Peyer's patch (tissue), 4 donors: Measurements from ENCODE around the gene AK6. TPM values are rescaled to one million over a fixed set of nuclear protein-coding genes. Genes with fewer than 3 reads are reported as not detected.

Experiments
- DNase-seq, 3 donors: peaks; one replicate each; pipeline ENCODE4 v3.0.0-alpha.2; 2017 to 2019
- H3K27ac ChIP-seq, 4 donors: fragments of 200-600 bp; sonication (generic); one replicate each; pipeline ENCODE4 v1.5.1; 2016 to 2019
- H3K27me3 ChIP-seq, 2 donors: fragments of 200-600 bp; sonication (generic); one replicate each; pipeline ENCODE4 v1.5.1; 2019
- H3K36me3 ChIP-seq, 3 donors: fragments of 200-600 bp; sonication (generic); one replicate each; pipeline ENCODE4 v1.5.1; 2016 to 2019
- H3K4me1 ChIP-seq, 4 donors: fragments of 200-600 bp; sonication (generic); one replicate each; pipeline ENCODE4 v1.5.1; 2016 to 2019
- H3K4me3 ChIP-seq, 4 donors: fragments of 200-600 bp; sonication (generic); 1 replicate in 3 of 4; 2 replicates in 1 of 4; pipeline ENCODE4 v1.5.1; 2016 to 2019; ENCODE audit warnings: mild to moderate bottlenecking in 1 of 4
- H3K9me3 ChIP-seq, 4 donors: fragments of 200-600 bp; sonication (generic); one replicate each; pipeline ENCODE4 v1.5.1; 2016 to 2019; ENCODE audit warnings: mild to moderate bottlenecking in 1 of 4
- POLR2A ChIP-seq, 2 donors: fragments of 450-650 bp; IDR thresholded peaks; one replicate each; pipeline ENCODE4 v1.5.1; 2017; ENCODE audit warnings: antibody characterized with exemption in 2 of 2, mild to moderate bottlenecking in 2 of 2, moderate library complexity in 2 of 2
- total RNA-seq, 4 donors: library from RNA; depleted of rRNA; stranded (reverse); fragments of >200 nt; gene quantifications; one replicate each; pipeline ENCODE4 v1.1.0, GENCODE V29; 2016
- TF ChIP-seq, protein P1 (sequence below), 6 experiments: fragments of 450-650 bp in 4 of 6; fragments of 200-600 bp in 2 of 6; sonication (generic) in 1 of 6; IDR thresholded peaks; one replicate each; pipeline ENCODE4 v1.5.1; 2017 to 2019; ENCODE audit warnings: antibody characterized with exemption in 6 of 6, mild to moderate bottlenecking in 3 of 6, moderate library complexity in 1 of 6

Gene AK6
- total RNA-seq, 4 donors from 2014 or later: 5.0 to 31.0 (median 10.9) TPM

DNA sequence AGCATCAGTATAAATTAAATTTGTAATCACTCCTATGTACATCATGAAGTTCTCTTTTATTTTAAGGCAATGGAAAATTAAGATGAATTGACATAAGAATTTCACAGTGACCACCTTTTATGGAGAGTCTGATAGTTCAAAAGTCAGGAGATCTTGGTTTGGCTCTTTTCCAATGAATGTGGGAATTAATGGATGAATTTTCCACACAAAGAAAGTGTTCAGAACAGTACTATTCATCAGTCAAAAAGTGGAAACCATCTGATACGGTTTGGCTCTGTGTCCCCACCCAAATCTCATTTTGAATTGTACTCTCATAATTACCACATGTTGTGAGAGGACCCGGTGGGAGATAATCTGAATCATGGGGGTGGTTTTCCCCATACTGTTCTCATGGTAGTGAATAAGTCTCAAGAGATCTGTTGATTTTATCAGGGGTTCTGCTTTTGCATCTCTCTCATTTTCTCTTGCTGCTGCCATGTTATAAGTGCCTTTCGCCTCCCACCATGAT, 61.2 kb downstream of the AK6 start:
- Histone ChIP-seq H3K27me3 (no peaks in the 10 kb centered on the region), H3K4me3 (no peak overlapping the region), H3K9me3 (peaks cover 0 to 4% (median 0%) of the 10 kb centered on the region in 4 donors), H3K36me3 (peaks cover 0 to 60% (median 0%) of the 10 kb centered on the region in 3 donors), H3K27ac (no peak overlapping the region), H3K4me1 (no peaks in the 10 kb centered on the region)
- TF ChIP-seq POLR2A (IDR thresholded peaks at IDR 0.05): no peak
- TF ChIP-seq, protein P1, sequence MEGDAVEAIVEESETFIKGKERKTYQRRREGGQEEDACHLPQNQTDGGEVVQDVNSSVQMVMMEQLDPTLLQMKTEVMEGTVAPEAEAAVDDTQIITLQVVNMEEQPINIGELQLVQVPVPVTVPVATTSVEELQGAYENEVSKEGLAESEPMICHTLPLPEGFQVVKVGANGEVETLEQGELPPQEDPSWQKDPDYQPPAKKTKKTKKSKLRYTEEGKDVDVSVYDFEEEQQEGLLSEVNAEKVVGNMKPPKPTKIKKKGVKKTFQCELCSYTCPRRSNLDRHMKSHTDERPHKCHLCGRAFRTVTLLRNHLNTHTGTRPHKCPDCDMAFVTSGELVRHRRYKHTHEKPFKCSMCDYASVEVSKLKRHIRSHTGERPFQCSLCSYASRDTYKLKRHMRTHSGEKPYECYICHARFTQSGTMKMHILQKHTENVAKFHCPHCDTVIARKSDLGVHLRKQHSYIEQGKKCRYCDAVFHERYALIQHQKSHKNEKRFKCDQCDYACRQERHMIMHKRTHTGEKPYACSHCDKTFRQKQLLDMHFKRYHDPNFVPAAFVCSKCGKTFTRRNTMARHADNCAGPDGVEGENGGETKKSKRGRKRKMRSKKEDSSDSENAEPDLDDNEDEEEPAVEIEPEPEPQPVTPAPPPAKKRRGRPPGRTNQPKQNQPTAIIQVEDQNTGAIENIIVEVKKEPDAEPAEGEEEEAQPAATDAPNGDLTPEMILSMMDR (IDR thresholded peaks at IDR 0.05): no peak
- no peak for DNase-seq

DNA sequence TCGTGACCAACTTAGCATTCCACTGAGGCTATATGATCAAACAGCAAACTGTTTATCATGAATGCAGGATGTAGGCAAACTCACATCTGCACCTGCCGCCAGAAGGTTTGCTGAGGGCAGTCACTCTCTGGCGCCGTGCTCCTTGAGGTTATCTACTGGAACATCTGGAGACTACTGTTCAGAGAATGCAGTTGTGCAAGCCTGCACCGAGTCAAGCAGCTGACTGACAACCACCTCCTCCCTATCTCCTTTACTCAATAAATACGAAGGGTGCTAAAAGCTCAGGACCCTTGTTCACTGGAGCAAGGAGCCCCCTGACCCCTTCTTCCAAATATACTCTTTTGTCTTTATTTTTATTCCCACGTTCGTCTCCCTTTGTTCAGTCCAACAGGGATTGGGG, 63.8 kb downstream of the AK6 start:
- DNase-seq: no peak
- Histone ChIP-seq H3K4me3 (no peak overlapping the region), H3K4me1 (no peaks in the 10 kb centered on the region), H3K27me3 (no peaks in the 10 kb centered on the region), H3K9me3 (peaks cover 0 to 4% (median 0%) of the 10 kb centered on the region in 4 donors), H3K36me3 (peaks cover 0 to 44% (median 0%) of the 10 kb centered on the region in 3 donors), H3K27ac (no peak overlapping the region)
- TF ChIP-seq, protein P1 (IDR thresholded peaks at IDR 0.05): no peak
- no peak for TF ChIP-seq POLR2A (IDR thresholded peaks at IDR 0.05)

Other genes starting within 250 kb of the AK6 start
- gene CCNB1, start 202.4 kb downstream of the AK6 start, total RNA-seq: 10 to 100 TPM in 2 of 4 donors, 1 to 10 TPM in 2; 8.1 to 22.3 (median 11.2) TPM
- gene CENPH, start 179.9 kb downstream of the AK6 start, total RNA-seq: 10 to 100 TPM in 1 of 4 donors, 1 to 10 TPM in 3; 2.9 to 11.6 (median 3.9) TPM
- gene CDK7, start 134.6 kb downstream of the AK6 start, total RNA-seq: 10 to 100 TPM in 3 of 4 donors, 1 to 10 TPM in 1; 8.2 to 56.0 (median 25.1) TPM
- gene CCDC125, start 36.7 kb downstream of the AK6 start, total RNA-seq: 10 to 100 TPM; 14.0 to 23.9 (median 19.6) TPM
- 10 to 100 TPM; 27.1 to 37.1 (median 32.9) TPM for gene TAF9, start within 50 bp of the AK6 start, total RNA-seq
- gene RAD17, start 298 bp upstream of the AK6 start, total RNA-seq: 10 to 100 TPM in 3 of 4 donors, 1 to 10 TPM in 1; 7.3 to 47.0 (median 21.7) TPM
- gene MARVELD2, start 45.6 kb upstream of the AK6 start, total RNA-seq: 10 to 100 TPM in 3 of 4 donors, 1 to 10 TPM in 1; 9.1 to 67.3 (median 46.3) TPM
- 100 to 1,000 TPM in 1 of 4 donors, 10 to 100 TPM in 3; 64.7 to 103 (median 76.7) TPM for gene OCLN, start 123.3 kb upstream of the AK6 start, total RNA-seq
- 10 to 100 TPM; 13.8 to 27.5 (median 20.6) TPM for gene GTF2H2C, start 190.7 kb upstream of the AK6 start, total RNA-seq